ENCODE measurements around the gene GLG1. TPM values are rescaled to one million over a fixed set of nuclear protein-coding genes. Genes with fewer than 3 reads are reported as not detected.
"Not testable (repeated sequence)": the region's sequence is repeated elsewhere in the genome, so short reads cannot be mapped to it uniquely, and the experiment has no call there.

GLG1 gene
- total RNA-seq, 1 donor from 2014 or later = 110 TPM

DNA sequence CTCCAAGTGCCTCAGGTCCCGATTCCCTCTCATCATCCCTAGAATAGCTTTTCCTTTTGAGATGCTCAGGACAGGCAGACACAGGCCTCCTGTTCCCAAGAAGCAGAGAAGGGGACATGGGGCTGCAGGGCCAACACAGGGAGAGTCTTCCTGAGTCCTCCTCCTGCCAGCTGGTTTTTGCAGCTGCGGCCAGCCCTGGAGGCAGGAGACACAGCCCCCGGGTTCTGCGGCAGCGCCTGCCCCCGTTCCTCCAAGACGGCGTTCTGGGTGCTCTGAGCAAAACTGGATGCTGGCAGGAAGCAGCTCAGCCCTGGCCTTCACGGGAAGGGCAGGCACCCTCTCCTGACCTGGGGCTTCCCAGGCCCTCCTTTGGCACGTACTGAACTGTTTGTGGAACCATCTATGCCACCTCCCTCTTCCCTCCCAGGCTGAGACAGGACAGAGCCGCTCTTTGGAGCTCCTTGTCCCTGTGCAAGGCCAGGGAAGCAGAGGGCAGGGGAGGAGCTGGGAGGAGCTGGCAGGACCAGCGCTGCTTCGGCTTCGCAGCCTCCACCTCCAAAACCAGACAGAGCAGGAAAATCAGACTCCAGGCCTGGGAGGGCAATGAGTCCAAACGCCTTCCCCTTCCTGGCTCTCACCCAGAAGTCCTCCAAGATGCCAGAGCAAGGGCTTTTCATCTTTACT lies 208.6 kb downstream of the GLG1 start:
- H3K27me3 ChIP-seq (ENCODE audit: low read depth); H3K4me3 ChIP-seq; H3K36me3 ChIP-seq; DNase-seq; intact Hi-C loops (cut with DNase I); H3K9me3 ChIP-seq; H3K27ac ChIP-seq; H3K4me1 ChIP-seq: not testable (repeated sequence)
- ATAC-seq = peak; percentile 63 to 74

Other genes starting within 250 kb of the GLG1 start
- gene NPIPB15, start 230.8 kb downstream of the GLG1 start, total RNA-seq = not detected
- 1.2 TPM for gene CLEC18B, start 185.6 kb downstream of the GLG1 start, total RNA-seq
- 22.5 TPM for gene RFWD3, start 59.8 kb upstream of the GLG1 start, total RNA-seq
- 36.7 TPM for gene MLKL, start 93.7 kb upstream of the GLG1 start, total RNA-seq
- gene FA2H, start 167.7 kb upstream of the GLG1 start, total RNA-seq = 2.5 TPM